ENCODE data around the gene PPM1L.
A peak's percentile ranks its signal among the peaks of the same experiment; 100 is the strongest.

PPM1L gene

DNA sequence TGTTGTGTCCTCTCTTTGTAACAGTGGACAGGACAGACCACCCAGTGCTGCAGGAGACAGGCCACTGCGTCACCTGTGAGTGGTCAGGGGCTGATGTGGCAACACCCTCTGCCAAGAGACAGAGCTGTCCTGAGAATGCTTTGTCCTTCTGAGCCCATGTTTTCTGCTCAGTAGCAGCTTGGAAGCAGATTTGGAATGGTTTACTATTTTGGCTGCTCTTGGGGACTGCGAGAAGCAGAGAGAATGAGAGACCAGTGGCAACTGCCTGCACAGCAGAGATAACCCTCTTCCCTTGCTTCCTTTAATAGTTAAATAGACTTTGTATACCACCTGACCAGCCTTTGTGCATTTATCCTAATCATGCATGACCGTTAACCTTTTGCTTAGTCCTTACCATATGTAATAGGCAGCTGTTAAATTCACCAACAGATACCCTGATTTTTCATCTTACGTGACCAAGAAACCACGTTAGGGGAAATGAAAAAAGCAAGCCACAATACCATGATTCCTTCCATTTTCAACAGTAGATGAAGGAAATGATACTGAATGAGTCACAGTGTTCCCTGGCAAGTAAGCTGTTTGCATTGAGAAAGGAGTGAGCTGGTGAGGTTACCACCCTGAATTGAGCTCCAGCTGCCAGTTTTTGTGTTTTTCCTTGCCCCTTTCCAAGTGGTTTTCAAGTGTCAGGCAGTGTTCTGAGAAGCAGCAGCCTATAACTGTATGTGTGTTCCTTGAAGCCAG lies 313.6 kb downstream of the PPM1L start:
- Histone ChIP-seq H3K4me1 (ENCODE audit: control insufficient read depth, insufficient read depth, low read depth, low read length) (peaks cover 8% of the 10 kb centered on the region), H2BK15ac (ENCODE audit: low read depth, poor library complexity, severe bottlenecking) (no peak overlapping the region), H3K27me3 (ENCODE audit: control insufficient read depth in 1 of 2, insufficient read depth in 1 of 2, low read length in 2 of 2) (no peaks in the 10 kb centered on the region), H2AK5ac (ENCODE audit: low read length, severe bottlenecking) (no peak overlapping the region), H2BK5ac (ENCODE audit: low read depth, low read length, poor library complexity, severe bottlenecking) (no peak overlapping the region), H3K9ac (ENCODE audit: low read length) (no peak overlapping the region), H3K4me3 (ENCODE audit: insufficient read depth in 1 of 2, low read depth in 1 of 2, low read length in 2 of 2) (no peak overlapping the region), H3K9me3 (ENCODE audit: control insufficient read depth, low read length) (no peaks in the 10 kb centered on the region), H2BK12ac (ENCODE audit: low read length in 2 of 2) (peak overlapping the region in 1 of 2 experiments; percentile 68), H3K4me2 (ENCODE audit: low read length, poor library complexity, severe bottlenecking) (no peak overlapping the region), H3K23ac (ENCODE audit: low read length in 2 of 2) (no peak overlapping the region), H2AFZ (ENCODE audit: low read depth, low read length) (no peak overlapping the region), H3K79me1 (replicated peaks; ENCODE audit: low read length, poor library complexity, severe bottlenecking) (no peaks in the 10 kb centered on the region), H4K91ac (ENCODE audit: low read length) (no peak overlapping the region), H3K4ac (ENCODE audit: low read depth in 1 of 2, low read length in 2 of 2) (no peak overlapping the region), H3K14ac (ENCODE audit: low read length in 2 of 2) (peak overlapping the region in 1 of 2 experiments; percentile 88), H3K36me3 (ENCODE audit: control insufficient read depth in 1 of 2, insufficient read depth in 2 of 2, low read depth in 1 of 2, low read length in 2 of 2) (no peaks in the 10 kb centered on the region), H3K27ac (ENCODE audit: low read length, poor library complexity, severe bottlenecking) (no peak overlapping the region), H2BK120ac (ENCODE audit: low read depth, low read length) (no peak overlapping the region), H4K8ac (ENCODE audit: low read length) (no peak overlapping the region), H3K18ac (ENCODE audit: low read depth in 1 of 2, low read length in 2 of 2) (peak overlapping the region in 1 of 2 experiments; percentile 69)
- WGBS: 73% methylated on average over 4 of the region's 5 CpGs
- DNase-seq: peak; percentile 48

GRCh38 chr3:161070252-161070930 lies 314.4 kb downstream of the PPM1L start:
- H2BK120ac ChIP-seq (ENCODE audit: low read depth, low read length): no peak overlapping the region
- H2AFZ ChIP-seq (ENCODE audit: low read depth, low read length): no peak overlapping the region
- no peak overlapping the region for H2AK5ac ChIP-seq (ENCODE audit: low read length, severe bottlenecking)
- no peaks in the 10 kb centered on the region for H3K79me1 ChIP-seq (replicated peaks; ENCODE audit: low read length, poor library complexity, severe bottlenecking)
- no peak overlapping the region for H3K9ac ChIP-seq (ENCODE audit: low read length)
- no peak overlapping the region for H2BK15ac ChIP-seq (ENCODE audit: low read depth, poor library complexity, severe bottlenecking)
- peaks cover 8% of the 10 kb centered on the region for H3K4me1 ChIP-seq (ENCODE audit: control insufficient read depth, insufficient read depth, low read depth, low read length)
- no peak overlapping the region for H3K23ac ChIP-seq (ENCODE audit: low read length in 2 of 2)
- no peak overlapping the region for H3K4me2 ChIP-seq (ENCODE audit: low read length, poor library complexity, severe bottlenecking)
- no peak for DNase-seq
- H3K27me3 ChIP-seq (ENCODE audit: control insufficient read depth in 1 of 2, insufficient read depth in 1 of 2, low read length in 2 of 2): no peaks in the 10 kb centered on the region
- H2BK5ac ChIP-seq (ENCODE audit: low read depth, low read length, poor library complexity, severe bottlenecking): no peak overlapping the region
- 93% methylated on average over 8 of the region's 9 CpGs for WGBS
- no peak overlapping the region for H3K4ac ChIP-seq (ENCODE audit: low read depth in 1 of 2, low read length in 2 of 2)
- H3K4me3 ChIP-seq (ENCODE audit: insufficient read depth in 1 of 2, low read depth in 1 of 2, low read length in 2 of 2): no peak overlapping the region
- no peak overlapping the region for H4K8ac ChIP-seq (ENCODE audit: low read length)
- H4K91ac ChIP-seq (ENCODE audit: low read length): no peak overlapping the region
- no peaks in the 10 kb centered on the region for H3K9me3 ChIP-seq (ENCODE audit: control insufficient read depth, low read length)
- H3K27ac ChIP-seq (ENCODE audit: low read length, poor library complexity, severe bottlenecking): no peak overlapping the region
- H3K36me3 ChIP-seq (ENCODE audit: control insufficient read depth in 1 of 2, insufficient read depth in 2 of 2, low read depth in 1 of 2, low read length in 2 of 2): no peaks in the 10 kb centered on the region
- no peak overlapping the region for H3K14ac ChIP-seq (ENCODE audit: low read length in 2 of 2)
- peak overlapping the region in 1 of 2 experiments; percentile 50 for H2BK12ac ChIP-seq (ENCODE audit: low read length in 2 of 2)
- H3K18ac ChIP-seq (ENCODE audit: low read depth in 1 of 2, low read length in 2 of 2): no peak overlapping the region

DNA sequence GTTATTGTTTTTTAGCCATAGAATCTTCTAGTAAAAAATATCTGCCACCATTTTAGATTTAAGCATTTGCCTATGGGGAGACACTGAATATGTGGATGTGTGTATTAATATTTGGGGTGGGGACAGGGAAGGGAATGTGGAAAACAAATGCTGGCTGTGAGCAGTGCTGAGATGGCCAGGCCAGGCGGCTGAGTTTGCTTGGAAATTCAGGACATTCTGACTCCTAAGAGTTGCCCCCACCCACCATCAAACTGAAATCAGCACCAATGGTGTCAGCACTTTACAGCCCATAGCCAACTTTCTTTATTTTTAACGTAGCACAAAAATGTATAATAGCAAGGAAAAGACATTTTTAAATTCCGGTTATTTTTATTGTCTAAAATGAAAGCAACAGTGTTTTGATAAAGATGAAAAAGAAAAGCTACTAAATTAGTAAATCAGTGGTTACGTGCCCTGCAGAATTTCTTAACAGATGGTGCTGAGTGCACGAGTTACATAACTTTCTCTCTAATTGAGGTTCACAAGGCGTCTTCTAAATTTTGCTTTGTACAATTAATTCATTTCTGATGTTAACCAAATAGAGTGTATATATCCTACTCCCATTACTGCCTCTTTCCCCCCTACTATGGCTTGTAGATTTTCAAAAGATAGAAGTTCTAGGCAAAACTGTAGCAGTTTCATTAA lies 315.1 kb downstream of the PPM1L start:
- H4K91ac ChIP-seq (ENCODE audit: low read length): no peak overlapping the region
- H3K18ac ChIP-seq (ENCODE audit: low read depth in 1 of 2, low read length in 2 of 2): no peak overlapping the region
- no peak overlapping the region for H3K4ac ChIP-seq (ENCODE audit: low read depth in 1 of 2, low read length in 2 of 2)
- no peak overlapping the region for H2AK5ac ChIP-seq (ENCODE audit: low read length, severe bottlenecking)
- no peak overlapping the region for H3K14ac ChIP-seq (ENCODE audit: low read length in 2 of 2)
- 100% methylated on average over 3 of the region's 6 CpGs for WGBS
- no peak overlapping the region for H3K4me2 ChIP-seq (ENCODE audit: low read length, poor library complexity, severe bottlenecking)
- no peaks in the 10 kb centered on the region for H3K36me3 ChIP-seq (ENCODE audit: control insufficient read depth in 1 of 2, insufficient read depth in 2 of 2, low read depth in 1 of 2, low read length in 2 of 2)
- H3K27me3 ChIP-seq (ENCODE audit: control insufficient read depth in 1 of 2, insufficient read depth in 1 of 2, low read length in 2 of 2): no peaks in the 10 kb centered on the region
- H4K8ac ChIP-seq (ENCODE audit: low read length): no peak overlapping the region
- H3K79me1 ChIP-seq (replicated peaks; ENCODE audit: low read length, poor library complexity, severe bottlenecking): no peaks in the 10 kb centered on the region
- no peak overlapping the region for H2BK5ac ChIP-seq (ENCODE audit: low read depth, low read length, poor library complexity, severe bottlenecking)
- no peak overlapping the region for H2AFZ ChIP-seq (ENCODE audit: low read depth, low read length)
- H3K23ac ChIP-seq (ENCODE audit: low read length in 2 of 2): no peak overlapping the region
- H3K4me1 ChIP-seq (ENCODE audit: control insufficient read depth, insufficient read depth, low read depth, low read length): peaks cover 8% of the 10 kb centered on the region
- H3K9me3 ChIP-seq (ENCODE audit: control insufficient read depth, low read length): no peaks in the 10 kb centered on the region
- H3K4me3 ChIP-seq (ENCODE audit: insufficient read depth in 1 of 2, low read depth in 1 of 2, low read length in 2 of 2): no peak overlapping the region
- H3K27ac ChIP-seq (ENCODE audit: low read length, poor library complexity, severe bottlenecking): no peak overlapping the region
- DNase-seq: no peak
- no peak overlapping the region for H2BK120ac ChIP-seq (ENCODE audit: low read depth, low read length)
- H3K9ac ChIP-seq (ENCODE audit: low read length): no peak overlapping the region
- no peak overlapping the region for H2BK12ac ChIP-seq (ENCODE audit: low read length in 2 of 2)
- no peak overlapping the region for H2BK15ac ChIP-seq (ENCODE audit: low read depth, poor library complexity, severe bottlenecking)

- Histone ChIP-seq H3K4ac (ENCODE audit: low read depth in 1 of 2, low read length in 2 of 2) (no peak overlapping the region), H3K4me1 (ENCODE audit: control insufficient read depth, insufficient read depth, low read depth, low read length) (peaks cover 8% of the 10 kb centered on the region), H4K91ac (ENCODE audit: low read length) (no peak overlapping the region), H3K9ac (ENCODE audit: low read length) (no peak overlapping the region), H3K9me3 (ENCODE audit: control insufficient read depth, low read length) (no peaks in the 10 kb centered on the region), H2AK5ac (ENCODE audit: low read length, severe bottlenecking) (no peak overlapping the region), H3K23ac (ENCODE audit: low read length in 2 of 2) (no peak overlapping the region), H3K36me3 (ENCODE audit: control insufficient read depth in 1 of 2, insufficient read depth in 2 of 2, low read depth in 1 of 2, low read length in 2 of 2) (no peaks in the 10 kb centered on the region), H3K4me3 (ENCODE audit: insufficient read depth in 1 of 2, low read depth in 1 of 2, low read length in 2 of 2) (no peak overlapping the region), H3K14ac (ENCODE audit: low read length in 2 of 2) (no peak overlapping the region), H2BK15ac (ENCODE audit: low read depth, poor library complexity, severe bottlenecking) (no peak overlapping the region), H4K8ac (ENCODE audit: low read length) (no peak overlapping the region), H3K27me3 (ENCODE audit: control insufficient read depth in 1 of 2, insufficient read depth in 1 of 2, low read length in 2 of 2) (no peaks in the 10 kb centered on the region), H3K27ac (ENCODE audit: low read length, poor library complexity, severe bottlenecking) (no peak overlapping the region), H3K18ac (ENCODE audit: low read depth in 1 of 2, low read length in 2 of 2) (no peak overlapping the region), H2BK12ac (ENCODE audit: low read length in 2 of 2) (no peak overlapping the region), H3K4me2 (ENCODE audit: low read length, poor library complexity, severe bottlenecking) (no peak overlapping the region), H2BK120ac (ENCODE audit: low read depth, low read length) (no peak overlapping the region), H2AFZ (ENCODE audit: low read depth, low read length) (no peak overlapping the region), H2BK5ac (ENCODE audit: low read depth, low read length, poor library complexity, severe bottlenecking) (no peak overlapping the region), H3K79me1 (replicated peaks; ENCODE audit: low read length, poor library complexity, severe bottlenecking) (no peaks in the 10 kb centered on the region)
- DNase-seq: no peak
- WGBS: 100% methylated on average over 1 of the region's 1 CpG
Observed at GRCh38 chr3:161072211-161072621, 316.2 kb downstream of the PPM1L start.

Data from mesenchymal stem cell (in vitro differentiated cells and primary cell).